ENCODE measurements around the gene C14orf132. TPM values are rescaled to one million over a fixed set of nuclear protein-coding genes. Genes with fewer than 3 reads are reported as not detected.

C14orf132 gene
- total RNA-seq, 2 donors from 2014 or later: 12.3 to 21.9 TPM

GRCh38 chr14:96126783-96127271 is 87.7 kb downstream of the C14orf132 start:
- H3K27me3 Mint-ChIP-seq (ENCODE audit: insufficient read depth): peaks cover 20% of the 10 kb centered on the region
- WGBS, 2 experiments (ENCODE audit: insufficient coverage in 1 of 2, insufficient read length in 1 of 2): 87 to 93% methylated on average over 4 to 5 of the region's 5 CpGs

GRCh38 chr14:96129128-96129736 is 90.1 kb downstream of the C14orf132 start:
- Mint-ChIP-seq H3K27ac (no peak overlapping the region), H3K36me3 (ENCODE audit: low read depth) (no peaks in the 10 kb centered on the region), H3K9me3 (no peaks in the 10 kb centered on the region), H3K27me3 (ENCODE audit: insufficient read depth) (peaks cover 33% of the 10 kb centered on the region), H3K4me1 (no peaks in the 10 kb centered on the region), H3K4me3 (no peak overlapping the region)
- H3K4me1 ChIP-seq (ENCODE audit: control insufficient read depth, insufficient read depth, low read length): no peaks in the 10 kb centered on the region
- no peak for TF ChIP-seq CTCF (conservative IDR thresholded peaks at IDR 0.05)
- H3K36me3 ChIP-seq (ENCODE audit: control insufficient read depth, insufficient read depth, low read length): no peaks in the 10 kb centered on the region
- no peaks in the 10 kb centered on the region for H3K27me3 ChIP-seq (ENCODE audit: control insufficient read depth, insufficient read depth, low read length, poor library complexity, severe bottlenecking)
- 86 to 96% methylated on average over 1 to 7 of the region's 7 CpGs for WGBS, 2 experiments (ENCODE audit: insufficient coverage in 1 of 2, insufficient read length in 1 of 2)
- H3K9me3 ChIP-seq (ENCODE audit: control insufficient read depth, low read length): no peaks in the 10 kb centered on the region
- H3K4me3 ChIP-seq (ENCODE audit: low read length): no peak overlapping the region
- DNase-seq: no peak
- no peak overlapping the region for H3K9ac ChIP-seq (ENCODE audit: extremely low read depth, low read length, poor library complexity, severe bottlenecking)
- no peak overlapping the region for H3K27ac ChIP-seq (ENCODE audit: low read depth, low read length)

More at GRCh38 chr14:96126783-96127271, 87.7 kb downstream of the C14orf132 start:
- Histone ChIP-seq H3K9ac (ENCODE audit: extremely low read depth, low read length, poor library complexity, severe bottlenecking) (no peak overlapping the region), H3K36me3 (ENCODE audit: control insufficient read depth, insufficient read depth, low read length) (no peaks in the 10 kb centered on the region), H3K4me3 (ENCODE audit: low read length) (no peak overlapping the region), H3K27me3 (ENCODE audit: control insufficient read depth, insufficient read depth, low read length, poor library complexity, severe bottlenecking) (no peaks in the 10 kb centered on the region), H3K9me3 (ENCODE audit: control insufficient read depth, low read length) (no peaks in the 10 kb centered on the region), H3K4me1 (ENCODE audit: control insufficient read depth, insufficient read depth, low read length) (no peaks in the 10 kb centered on the region), H3K27ac (ENCODE audit: low read depth, low read length) (no peak overlapping the region)
- Mint-ChIP-seq H3K4me1 (no peaks in the 10 kb centered on the region), H3K4me3 (no peak overlapping the region), H3K27ac (no peak overlapping the region), H3K36me3 (ENCODE audit: low read depth) (no peaks in the 10 kb centered on the region), H3K9me3 (no peaks in the 10 kb centered on the region)
- no peak for DNase-seq
- no peak for TF ChIP-seq CTCF (conservative IDR thresholded peaks at IDR 0.05)

GRCh38 chr14:96130391-96130790 is 91.2 kb downstream of the C14orf132 start:
- no peak for TF ChIP-seq CTCF (conservative IDR thresholded peaks at IDR 0.05)
- Mint-ChIP-seq H3K27me3 (ENCODE audit: insufficient read depth) (peaks cover 33% of the 10 kb centered on the region), H3K27ac (no peak overlapping the region), H3K4me1 (no peaks in the 10 kb centered on the region), H3K36me3 (ENCODE audit: low read depth) (no peaks in the 10 kb centered on the region), H3K9me3 (no peaks in the 10 kb centered on the region), H3K4me3 (no peak overlapping the region)
- 92% methylated on average over 5 to 6 of the region's 6 CpGs for WGBS, 2 experiments (ENCODE audit: insufficient coverage in 1 of 2, insufficient read length in 1 of 2)
- Histone ChIP-seq H3K27ac (ENCODE audit: low read depth, low read length) (no peak overlapping the region), H3K4me1 (ENCODE audit: control insufficient read depth, insufficient read depth, low read length) (no peaks in the 10 kb centered on the region), H3K27me3 (ENCODE audit: control insufficient read depth, insufficient read depth, low read length, poor library complexity, severe bottlenecking) (no peaks in the 10 kb centered on the region), H3K36me3 (ENCODE audit: control insufficient read depth, insufficient read depth, low read length) (no peaks in the 10 kb centered on the region), H3K4me3 (ENCODE audit: low read length) (no peak overlapping the region), H3K9ac (ENCODE audit: extremely low read depth, low read length, poor library complexity, severe bottlenecking) (no peak overlapping the region), H3K9me3 (ENCODE audit: control insufficient read depth, low read length) (no peaks in the 10 kb centered on the region)
- no peak for DNase-seq

Data from endodermal cell (in vitro differentiated cells).